ENCODE measurements around the gene IL18BP. TPM values are rescaled to one million over a fixed set of nuclear protein-coding genes. Genes with fewer than 3 reads are reported as not detected.

IL18BP gene
- total and polyA plus RNA-seq, 10 of the 15 experiments (the other 5 are each of a cell fraction or from before 2014, with no cell fraction given) = 2.6 to 18.1 (median 10.7) TPM

GRCh38 chr11:71994786-71995185, 3.9 kb upstream of the IL18BP start:
- intact Hi-C loops (cut with micrococcal nuclease; ENCODE audit: unreplicated experiment) = no loop called here

More at GRCh38 chr11:71994786-71995185, 3.9 kb upstream of the IL18BP start:
- ChIA-PET RAD21 (ENCODE audit: unreplicated experiment) (interaction anchor here (1.7 kb wide), 1 partner anchor 63 kb away, joined by 6 read pairs; no protein-coding TSS in a partner anchor), SMC1A (ENCODE audit: uncharacterized antibody, unreplicated experiment) (interaction anchor here (0.6 to 2.5 kb wide), 3 partner anchors 9 to 91 kb away, joined by 3 to 12 read pairs (median 4); no protein-coding TSS in a partner anchor), CTCF (interaction anchor here (0.9 to 3.1 kb wide), 4 partner anchors 17 to 31 kb away, joined by 3 to 19 read pairs (median 4); no protein-coding TSS in a partner anchor), POLR2A (interaction anchor here (0.7 kb wide), 1 partner anchor 12 kb away, joined by 3 read pairs; no protein-coding TSS in a partner anchor)
- H3K36me3 ChIP-seq (ENCODE audit: control insufficient read depth in 2 of 2, insufficient read depth in 2 of 2, low read length in 1 of 2) = peaks cover 11 to 18% of the 10 kb centered on the region in 2 experiments
- DNase-seq (ENCODE audit: low read depth, low spot score) (no peak), FAIRE-seq (no peak), ATAC-seq (no peak)
- TF ChIP-seq ZZZ3 (IDR thresholded peaks at IDR 0.05; ENCODE audit: control insufficient read depth, insufficient read length, low read depth) (no peak), POLR2A (IDR thresholded peaks at IDR 0.05; ENCODE audit: low read depth, low read length) (no peak), CHD4 (IDR thresholded peaks at IDR 0.05) (no peak), SPI1 (IDR thresholded peaks at IDR 0.05; ENCODE audit: borderline replicate concordance, insufficient read depth, low read depth, low read length) (no peak), FOS (IDR thresholded peaks at IDR 0.05; ENCODE audit: borderline replicate concordance, extremely low read depth, insufficient read length) (no peak), MEF2B (IDR thresholded peaks at IDR 0.05; ENCODE audit: partially characterized antibody, poor library complexity, severe bottlenecking) (no peak), NFXL1 (IDR thresholded peaks at IDR 0.05; ENCODE audit: borderline replicate concordance) (no peak), CBFB (IDR thresholded peaks at IDR 0.05; ENCODE audit: low read depth) (no peak), NR2C2 (IDR thresholded peaks at IDR 0.05; ENCODE audit: borderline replicate concordance, control insufficient read depth, insufficient read length, low read depth) (no peak), ESRRA (IDR thresholded peaks at IDR 0.05; ENCODE audit: low read length) (no peak), ZBTB33 (IDR thresholded peaks at IDR 0.05) (no peak), KLF5 (IDR thresholded peaks at IDR 0.05; ENCODE audit: partially characterized antibody) (no peak), NBN (IDR thresholded peaks at IDR 0.05) (no peak), SIX5 (IDR thresholded peaks at IDR 0.05; ENCODE audit: low read depth, low read length, severe bottlenecking) (no peak), E2F8 (IDR thresholded peaks at IDR 0.05; ENCODE audit: low read depth, partially characterized antibody) (no peak), HDGF (IDR thresholded peaks at IDR 0.05) (no peak)
- TF ChIP-seq, protein P1, sequence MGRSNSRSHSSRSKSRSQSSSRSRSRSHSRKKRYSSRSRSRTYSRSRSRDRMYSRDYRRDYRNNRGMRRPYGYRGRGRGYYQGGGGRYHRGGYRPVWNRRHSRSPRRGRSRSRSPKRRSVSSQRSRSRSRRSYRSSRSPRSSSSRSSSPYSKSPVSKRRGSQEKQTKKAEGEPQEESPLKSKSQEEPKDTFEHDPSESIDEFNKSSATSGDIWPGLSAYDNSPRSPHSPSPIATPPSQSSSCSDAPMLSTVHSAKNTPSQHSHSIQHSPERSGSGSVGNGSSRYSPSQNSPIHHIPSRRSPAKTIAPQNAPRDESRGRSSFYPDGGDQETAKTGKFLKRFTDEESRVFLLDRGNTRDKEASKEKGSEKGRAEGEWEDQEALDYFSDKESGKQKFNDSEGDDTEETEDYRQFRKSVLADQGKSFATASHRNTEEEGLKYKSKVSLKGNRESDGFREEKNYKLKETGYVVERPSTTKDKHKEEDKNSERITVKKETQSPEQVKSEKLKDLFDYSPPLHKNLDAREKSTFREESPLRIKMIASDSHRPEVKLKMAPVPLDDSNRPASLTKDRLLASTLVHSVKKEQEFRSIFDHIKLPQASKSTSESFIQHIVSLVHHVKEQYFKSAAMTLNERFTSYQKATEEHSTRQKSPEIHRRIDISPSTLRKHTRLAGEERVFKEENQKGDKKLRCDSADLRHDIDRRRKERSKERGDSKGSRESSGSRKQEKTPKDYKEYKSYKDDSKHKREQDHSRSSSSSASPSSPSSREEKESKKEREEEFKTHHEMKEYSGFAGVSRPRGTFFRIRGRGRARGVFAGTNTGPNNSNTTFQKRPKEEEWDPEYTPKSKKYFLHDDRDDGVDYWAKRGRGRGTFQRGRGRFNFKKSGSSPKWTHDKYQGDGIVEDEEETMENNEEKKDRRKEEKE (IDR thresholded peaks at IDR 0.05) = no peak
- no peak overlapping the region for H3K9ac ChIP-seq (ENCODE audit: control insufficient read depth, insufficient read depth, low read length)
- 81% methylated on average over 3 of the region's 3 CpGs for WGBS (ENCODE audit: insufficient coverage, insufficient replicate concordance, low lambda C conversion rate, missing lambda C conversion rate)
- in situ Hi-C loops (cut with MboI) = no loop called here
- H3K4me2 ChIP-seq (ENCODE audit: control insufficient read depth, insufficient read depth) = no peak overlapping the region
- H3K4me1 ChIP-seq (ENCODE audit: control insufficient read depth, insufficient read depth, low read length) = peaks cover 63% of the 10 kb centered on the region
- no TSS peak for BruUV-seq (replicated peaks)
- H2AFZ ChIP-seq (ENCODE audit: control insufficient read depth, low read depth, low read length) = no peak overlapping the region
- H3K79me2 ChIP-seq (ENCODE audit: control insufficient read depth, insufficient read depth, low read length) = peaks cover 9% of the 10 kb centered on the region
- H3K4me3 ChIP-seq = no peak overlapping the region
- no peaks in the 10 kb centered on the region for H4K20me1 ChIP-seq (ENCODE audit: control insufficient read depth, insufficient read depth)
- no peak overlapping the region for H3K27ac ChIP-seq (ENCODE audit: control insufficient read depth, insufficient read depth)
- H3K9me3 ChIP-seq (replicated peaks; ENCODE audit: control insufficient read depth, insufficient read depth, low read length) = no peaks in the 10 kb centered on the region
- H3K27me3 ChIP-seq (replicated peaks in 1 of 2; ENCODE audit: control insufficient read depth in 2 of 2, insufficient read depth in 2 of 2, low read length in 1 of 2) = no peaks in the 10 kb centered on the region

All from GM12878 (cell line).